Progenitor cell of endocrine pancreas (in vitro differentiated cells): Measurements from ENCODE around the gene APP. TPM values are rescaled to one million over a fixed set of nuclear protein-coding genes. Genes with fewer than 3 reads are reported as not detected.
A peak's percentile ranks its signal among the peaks of the same experiment; 100 is the strongest.

Experiments used
- DNase-seq: peaks from one replicate; pipeline ENCODE4 v3.0.0; 2021; ENCODE audit warnings: low spot score; ENCODE audit not compliant: unreplicated experiment
- H3K27ac Mint-ChIP-seq: 2 replicates; pipeline ENCODE4 v1.8.0; 2021; ENCODE audit warnings: mild to moderate bottlenecking, moderate library complexity, mixed read lengths
- H3K27me3 Mint-ChIP-seq: 2 replicates; pipeline ENCODE4 v1.8.0; 2021; ENCODE audit warnings: mixed read lengths
- H3K36me3 Mint-ChIP-seq: 2 replicates; pipeline ENCODE4 v1.8.0; 2022; ENCODE audit warnings: mixed read lengths; ENCODE audit not compliant: insufficient read depth
- H3K4me1 Mint-ChIP-seq: 2 replicates; pipeline ENCODE4 v1.8.0; 2021; ENCODE audit warnings: low read depth, mixed read lengths
- H3K4me3 Mint-ChIP-seq: 2 replicates; pipeline ENCODE4 v1.8.0; 2021; ENCODE audit warnings: low read depth, mild to moderate bottlenecking, moderate library complexity, mixed read lengths
- H3K9me3 Mint-ChIP-seq: 2 replicates; pipeline ENCODE4 v1.8.0; 2021; ENCODE audit warnings: low read depth, mixed read lengths
- CTCF ChIP-seq: fragments of 200-600 bp; sonication (generic); IDR thresholded peaks from one replicate; pipeline ENCODE4 v1.5.0; 2021; ENCODE audit warnings: antibody characterized with exemption, mild to moderate bottlenecking; ENCODE audit not compliant: unreplicated experiment
- total RNA-seq: library from RNA; stranded (reverse); gene quantifications from 2 replicates; pipeline ENCODE4 v1.2.1, GENCODE V29; 2021

The APP gene
- total RNA-seq, 1 donor from 2014 or later: 631 TPM

- Mint-ChIP-seq H3K27ac (no peak overlapping the region), H3K4me3 (no peak overlapping the region), H3K36me3 (peaks cover 32% of the 10 kb centered on the region), H3K9me3 (peaks cover 5% of the 10 kb centered on the region), H3K4me1 (peaks cover 17% of the 10 kb centered on the region), H3K27me3 (no peaks in the 10 kb centered on the region)
- TF ChIP-seq CTCF: no peak
- DNase-seq: no peak
These were observed 90.4 kb downstream of the APP start for GRCh38 chr21:26080211-26080610.

DNA sequence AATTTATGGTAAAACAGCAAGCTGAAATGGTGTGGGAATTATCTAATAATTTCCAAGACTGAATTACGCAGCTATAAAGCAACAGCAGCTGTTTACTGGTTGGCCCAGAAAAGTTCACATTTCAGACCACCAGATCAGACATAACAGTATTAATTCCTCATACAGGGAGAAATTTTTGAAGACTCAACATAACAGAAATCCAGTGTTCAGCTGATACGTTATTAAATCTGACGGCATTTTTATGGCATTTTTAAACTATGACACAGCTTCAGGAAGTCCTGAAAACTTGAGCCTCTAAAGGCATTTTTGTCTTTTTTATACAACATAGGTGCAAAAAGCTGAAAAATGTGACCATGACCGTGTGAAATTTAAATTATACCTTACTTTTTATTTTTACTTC is 91.2 kb downstream of the APP start:
- H3K4me1 Mint-ChIP-seq: peaks cover 19% of the 10 kb centered on the region
- no peaks in the 10 kb centered on the region for H3K27me3 Mint-ChIP-seq
- H3K36me3 Mint-ChIP-seq: peaks cover 23% of the 10 kb centered on the region
- H3K4me3 Mint-ChIP-seq: no peak overlapping the region
- TF ChIP-seq CTCF: no peak
- peak overlapping the region; percentile 27 for H3K27ac Mint-ChIP-seq
- DNase-seq: no peak
- peaks cover 5% of the 10 kb centered on the region for H3K9me3 Mint-ChIP-seq

- H3K4me1 Mint-ChIP-seq: peaks cover 19% of the 10 kb centered on the region
- no peaks in the 10 kb centered on the region for H3K27me3 Mint-ChIP-seq
- peak overlapping the region; percentile 72 for H3K27ac Mint-ChIP-seq
- no peak for DNase-seq
- H3K4me3 Mint-ChIP-seq: no peak overlapping the region
- peaks cover 5% of the 10 kb centered on the region for H3K9me3 Mint-ChIP-seq
- peaks cover 18% of the 10 kb centered on the region for H3K36me3 Mint-ChIP-seq
- no peak for TF ChIP-seq CTCF
These were observed 93.0 kb downstream of the APP start for GRCh38 chr21:26077521-26077920.

GRCh38 chr21:26072666-26073615 is 97.6 kb downstream of the APP start:
- peaks cover 8% of the 10 kb centered on the region for H3K9me3 Mint-ChIP-seq
- H3K36me3 Mint-ChIP-seq: peaks cover 6% of the 10 kb centered on the region
- no peaks in the 10 kb centered on the region for H3K27me3 Mint-ChIP-seq
- TF ChIP-seq CTCF: no peak
- DNase-seq: no peak
- peak overlapping the region; percentile 5 for H3K27ac Mint-ChIP-seq
- H3K4me1 Mint-ChIP-seq: peaks cover 51% of the 10 kb centered on the region
- no peak overlapping the region for H3K4me3 Mint-ChIP-seq

DNA sequence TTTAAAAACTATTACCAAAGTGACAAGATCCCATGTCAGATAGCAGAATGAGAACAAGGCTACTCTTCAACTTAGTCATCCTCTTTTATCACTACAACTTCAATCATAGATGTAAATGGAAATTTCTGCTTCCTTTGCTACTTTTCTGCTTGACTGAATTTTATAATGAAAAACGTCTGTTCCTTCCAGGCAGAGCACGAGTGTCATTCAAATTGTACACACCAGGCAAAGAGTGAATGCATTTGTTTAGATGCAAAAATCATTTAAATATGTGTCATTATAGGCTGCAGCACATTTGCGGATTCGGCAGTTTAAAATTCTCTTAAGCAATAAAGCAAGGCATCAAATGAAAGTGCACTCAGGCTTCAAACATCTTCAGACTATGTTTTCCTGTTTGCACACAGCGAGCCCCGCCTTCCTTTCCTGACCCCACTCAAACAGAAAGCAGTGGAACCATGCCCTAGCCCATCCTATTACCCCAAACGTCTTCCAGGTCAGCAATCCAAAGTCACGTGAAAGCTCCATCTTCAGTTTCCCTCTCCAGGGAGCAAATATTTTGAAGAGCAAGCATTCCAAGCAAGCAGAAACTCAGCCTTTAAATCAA is 99.6 kb downstream of the APP start:
- Mint-ChIP-seq H3K9me3 (peaks cover 3% of the 10 kb centered on the region), H3K27ac (peak overlapping the region; percentile 4), H3K36me3 (peaks cover 2% of the 10 kb centered on the region), H3K4me3 (no peak overlapping the region), H3K27me3 (no peaks in the 10 kb centered on the region), H3K4me1 (peaks cover 46% of the 10 kb centered on the region)
- no peak for TF ChIP-seq CTCF
- DNase-seq: no peak
